ENCODE results near the gene DLG2.
"Not testable (repeated sequence)": the region's sequence is repeated elsewhere in the genome, so short reads cannot be mapped to it uniquely, and the experiment has no call there.

DNA sequence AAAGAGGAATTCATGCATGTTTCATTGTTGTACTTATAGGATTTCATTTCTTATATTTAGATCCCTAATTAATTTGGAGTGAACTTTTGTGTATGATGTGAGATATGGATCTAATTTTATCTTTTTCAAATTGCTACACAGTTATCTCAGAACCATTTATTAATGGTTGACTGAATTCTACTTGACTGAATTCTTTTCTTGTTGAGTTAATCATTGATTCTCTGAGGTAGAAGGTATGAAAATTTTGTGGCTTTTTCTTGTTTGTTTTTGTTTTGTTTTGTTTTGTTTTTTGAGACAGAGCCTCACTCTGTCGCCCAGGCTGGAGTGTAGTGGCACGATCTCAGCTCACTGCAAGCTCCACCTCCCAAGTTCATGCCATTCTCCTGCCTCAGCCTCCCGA is 286.3 kb downstream of the DLG2 start:
- TF ChIP-seq, protein P1, sequence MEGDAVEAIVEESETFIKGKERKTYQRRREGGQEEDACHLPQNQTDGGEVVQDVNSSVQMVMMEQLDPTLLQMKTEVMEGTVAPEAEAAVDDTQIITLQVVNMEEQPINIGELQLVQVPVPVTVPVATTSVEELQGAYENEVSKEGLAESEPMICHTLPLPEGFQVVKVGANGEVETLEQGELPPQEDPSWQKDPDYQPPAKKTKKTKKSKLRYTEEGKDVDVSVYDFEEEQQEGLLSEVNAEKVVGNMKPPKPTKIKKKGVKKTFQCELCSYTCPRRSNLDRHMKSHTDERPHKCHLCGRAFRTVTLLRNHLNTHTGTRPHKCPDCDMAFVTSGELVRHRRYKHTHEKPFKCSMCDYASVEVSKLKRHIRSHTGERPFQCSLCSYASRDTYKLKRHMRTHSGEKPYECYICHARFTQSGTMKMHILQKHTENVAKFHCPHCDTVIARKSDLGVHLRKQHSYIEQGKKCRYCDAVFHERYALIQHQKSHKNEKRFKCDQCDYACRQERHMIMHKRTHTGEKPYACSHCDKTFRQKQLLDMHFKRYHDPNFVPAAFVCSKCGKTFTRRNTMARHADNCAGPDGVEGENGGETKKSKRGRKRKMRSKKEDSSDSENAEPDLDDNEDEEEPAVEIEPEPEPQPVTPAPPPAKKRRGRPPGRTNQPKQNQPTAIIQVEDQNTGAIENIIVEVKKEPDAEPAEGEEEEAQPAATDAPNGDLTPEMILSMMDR (IDR thresholded peaks at IDR 0.05) = not testable (repeated sequence)
- not testable (repeated sequence) for TF ChIP-seq POLR2A, POLR2AphosphoS5 (IDR thresholded peaks at IDR 0.05)
